ENCODE measurements around the gene FKBP11. TPM values are rescaled to one million over a fixed set of nuclear protein-coding genes. Genes with fewer than 3 reads are reported as not detected.

The FKBP11 gene
- total and polyA plus RNA-seq, 2 of the 8 experiments (the other 6 are each of a cell fraction or from before 2014, with no cell fraction given), result 45.7 to 65.1 TPM

DNA sequence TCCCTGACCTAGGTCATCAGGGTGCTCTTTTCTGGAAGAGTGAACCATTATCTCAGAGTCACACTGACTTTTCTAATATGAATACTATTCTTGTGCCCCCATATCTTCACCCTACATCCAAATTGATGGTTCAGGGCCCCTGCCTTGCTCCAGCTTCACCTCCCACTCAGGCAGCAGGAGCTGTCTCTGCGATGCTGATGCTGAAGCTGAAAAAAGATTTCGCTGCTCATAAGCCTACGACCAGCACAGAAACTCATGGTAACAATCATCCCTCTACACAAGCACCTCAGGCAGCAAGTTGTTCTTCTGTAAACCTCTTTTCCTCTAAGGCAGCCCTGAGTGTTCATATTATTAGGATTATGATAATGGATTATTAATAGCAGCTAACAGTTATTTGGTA lies 28.8 kb upstream of the FKBP11 start:
- no peak overlapping the region for H3K23ac ChIP-seq (ENCODE audit: insufficient read length)
- H3K27ac ChIP-seq (ENCODE audit: low read depth, low read length), result no peak overlapping the region
- no peak overlapping the region for H3K4me3 ChIP-seq (ENCODE audit: extremely low read depth in 1 of 4, insufficient read depth in 2 of 4, low read depth in 3 of 4, low read length in 4 of 4)
- peaks cover 3 to 34% (median 7%) of the 10 kb centered on the region in 4 experiments; a peak in 5 of 8 replicates for H3K36me3 ChIP-seq (ENCODE audit: control insufficient read depth in 2 of 4, insufficient read depth in 4 of 4, low read length in 3 of 4)
- H2AFZ ChIP-seq (ENCODE audit: low read length), result no peak overlapping the region
- POLR2A ChIA-PET (ENCODE audit: partially characterized antibody), result interaction anchor here (1.8 to 6.7 kb wide), 3 partner anchors 11 to 33 kb away, joined by 4 to 77 read pairs (median 8); no protein-coding TSS in a partner anchor
- H4K8ac ChIP-seq (ENCODE audit: extremely low read depth, insufficient read depth, low read length), result no peak overlapping the region
- no peak overlapping the region for H2BK15ac ChIP-seq (ENCODE audit: low read length)
- no peak overlapping the region for H2BK20ac ChIP-seq (ENCODE audit: low read length)
- 95% methylated on average over 3 of the region's 3 CpGs; no CpG with 5 or more reads in 1 of the 2 experiments for WGBS, 2 experiments (ENCODE audit: extremely low coverage in 1 of 2, insufficient coverage in 1 of 2, insufficient read length in 1 of 2, insufficient replicate concordance in 2 of 2, low coverage in 1 of 2, low lambda C conversion rate in 2 of 2, missing lambda C conversion rate in 1 of 2)
- H3K23me2 ChIP-seq (ENCODE audit: low read depth, low read length), result peaks cover 9% of the 10 kb centered on the region; the same call in 1 of the 2 replicates
- H2BK12ac ChIP-seq (ENCODE audit: low read depth, low read length), result no peak overlapping the region
- H3K27me3 ChIP-seq (replicated peaks in 1 of 4; ENCODE audit: control insufficient read depth in 3 of 4, extremely low read depth in 1 of 4, insufficient read depth in 3 of 4, low read length in 3 of 4), result no peaks in the 10 kb centered on the region
- no peak overlapping the region for H3K14ac ChIP-seq (ENCODE audit: insufficient read length)
- H3K4me2 ChIP-seq (ENCODE audit: insufficient read depth in 1 of 2, low read depth in 2 of 2, low read length in 2 of 2), result no peak overlapping the region
- peaks cover 10% of the 10 kb centered on the region; the same call in 1 of the 2 replicates for H3K79me1 ChIP-seq (ENCODE audit: low read depth, low read length)
- no peak overlapping the region for H2AK5ac ChIP-seq (ENCODE audit: low read depth, low read length)
- DNase-seq (ENCODE audit: low read depth in 1 of 2, low spot score in 2 of 2) (no peak), FAIRE-seq (no peak)
- peaks cover 5 to 14% (median 8%) of the 10 kb centered on the region in 4 experiments; a peak in 6 of 7 replicates for H3K4me1 ChIP-seq (replicated peaks in 1 of 4; ENCODE audit: control insufficient read depth in 3 of 4, insufficient read depth in 4 of 4, low read length in 3 of 4)
- H2BK5ac ChIP-seq (ENCODE audit: low read depth, low read length), result no peak overlapping the region
- H3K4ac ChIP-seq (replicated peaks; ENCODE audit: insufficient read length, low read depth, low read length), result no peak overlapping the region
- no peak overlapping the region for H3K18ac ChIP-seq (ENCODE audit: extremely low read depth, low read length)
- CTCF ChIA-PET (ENCODE audit: partially characterized antibody), result interaction anchor here (1.5 to 40.8 kb wide), 4 partner anchors 20 to 62 kb away, joined by 3 to 1336 read pairs (median 144); partner anchors contain the start of genes DDN, FKBP11 and WNT1
- peaks cover 36 to 69% of the 10 kb centered on the region in 2 experiments for H3K79me2 ChIP-seq (ENCODE audit: control insufficient read depth in 1 of 2, insufficient read depth in 2 of 2, low read length in 2 of 2)
- TF ChIP-seq RNF2 (IDR thresholded peaks at IDR 0.05; ENCODE audit: borderline replicate concordance, low read depth, low read length, missing control alignments, poor library complexity, severe bottlenecking) (no peak), CHD1 (IDR thresholded peaks at IDR 0.05; ENCODE audit: low read depth, low read length) (no peak), TAF1 (IDR thresholded peaks at IDR 0.05; ENCODE audit: low read depth, low read length) (no peak), SP4 (IDR thresholded peaks at IDR 0.05; ENCODE audit: low read length) (no peak), CEBPB (IDR thresholded peaks at IDR 0.05; ENCODE audit: low read depth, low read length) (no peak), FOSL1 (IDR thresholded peaks at IDR 0.05; ENCODE audit: insufficient read depth, low read depth, low read length) (no peak), TEAD4 (IDR thresholded peaks at IDR 0.05; ENCODE audit: low read depth, low read length) (no peak)
- peaks cover 13 to 33% of the 10 kb centered on the region in 2 experiments for H4K20me1 ChIP-seq (replicated peaks in 1 of 2; ENCODE audit: control insufficient read depth in 1 of 2, insufficient read depth in 2 of 2, low read length in 2 of 2)
- H3K56ac ChIP-seq (replicated peaks; ENCODE audit: insufficient read length, low read depth, low read length), result no peak overlapping the region
- no peak overlapping the region for H2BK120ac ChIP-seq (replicated peaks; ENCODE audit: low read depth, low read length)
- H4K5ac ChIP-seq (ENCODE audit: insufficient read length, low read depth, low read length), result no peak overlapping the region
- H4K91ac ChIP-seq (replicated peaks; ENCODE audit: insufficient read length, low read length), result no peak overlapping the region
- H3K9ac ChIP-seq (replicated peaks in 1 of 4; ENCODE audit: extremely low read depth in 1 of 4, low read depth in 3 of 4, low read length in 3 of 4), result no peak overlapping the region
- no peaks in the 10 kb centered on the region for H3K9me3 ChIP-seq (ENCODE audit: insufficient read depth in 2 of 2, low read depth in 1 of 2, low read length in 1 of 2)

Data from H1 (cell line).